Common myeloid progenitor, CD34-positive (primary cell): Measurements from ENCODE around the gene CRB3.

Experiments
- CTCF ChIA-PET: fragments of 350-600 bp; sonication (Branson Sonifier 250); formaldehyde crosslinking; loops from one replicate; lab custom pipeline; 2021; ENCODE audit warnings: antibody characterized with exemption; lab: Charles Lee
- POLR2A ChIA-PET: fragments of 350-600 bp; sonication (Branson Sonifier 250); formaldehyde crosslinking; loops from one replicate; lab custom pipeline; 2021; ENCODE audit warnings: antibody characterized with exemption; lab: Charles Lee
- DNase-seq, 3 donors: peaks; one replicate each; pipeline versions ENCODE4 v3.0.0 to v3.0.0-alpha.2; 2013
- H3K27ac ChIP-seq, 2 experiments: 1 replicate in 1 of 2; 2 replicates in 1 of 2; pipeline ENCODE4 v1.7.0; 2013; ENCODE audit warnings: inconsistent platforms in 2 of 2, low read length in 2 of 2, mild to moderate bottlenecking in 2 of 2, low read depth in 1 of 2, moderate library complexity in 1 of 2; ENCODE audit not compliant: severe bottlenecking in 2 of 2, insufficient read depth in 1 of 2, poor library complexity in 1 of 2
- H3K27me3 ChIP-seq, 5 experiments: replicated peaks in 2 of 5; 1 replicate in 3 of 5; 2 replicates in 2 of 5; pipeline versions ENCODE4 v1.6.1 to v1.7.0; 2013; ENCODE audit warnings: low read length in 4 of 5, mild to moderate bottlenecking in 2 of 5, moderate library complexity in 2 of 5, inconsistent platforms in 1 of 5; ENCODE audit not compliant: insufficient read depth in 5 of 5, control insufficient read depth in 4 of 5
- H3K36me3 ChIP-seq, 4 experiments: 1 replicate in 2 of 4; 2 replicates in 2 of 4; pipeline versions ENCODE4 v1.6.1 to v1.7.0; 2013; ENCODE audit warnings: low read length in 3 of 4, control low read depth in 1 of 4, mild to moderate bottlenecking in 1 of 4; ENCODE audit not compliant: control insufficient read depth in 4 of 4, insufficient read depth in 4 of 4
- H3K4me1 ChIP-seq, 4 experiments: 1 replicate in 3 of 4; 2 replicates in 1 of 4; pipeline versions ENCODE4 v1.6.1 to v1.7.1; 2013; ENCODE audit warnings: low read length in 3 of 4, mild to moderate bottlenecking in 3 of 4, control low read depth in 1 of 4, inconsistent platforms in 1 of 4, moderate library complexity in 1 of 4; ENCODE audit not compliant: control insufficient read depth in 4 of 4, insufficient read depth in 4 of 4; ENCODE audit errors: control extremely low read depth in 1 of 4
- H3K4me3 ChIP-seq, 7 experiments: 1 replicate in 4 of 7; 2 replicates in 3 of 7; pipeline versions ENCODE4 v1.5.1 to v1.7.0; 2013; ENCODE audit warnings: mild to moderate bottlenecking in 7 of 7, low read length in 6 of 7, moderate library complexity in 6 of 7, inconsistent platforms in 2 of 7, low read depth in 2 of 7, control low read depth in 1 of 7; ENCODE audit not compliant: insufficient read depth in 4 of 7, control insufficient read depth in 1 of 7; ENCODE audit errors: extremely low read depth in 1 of 7
- H3K9me3 ChIP-seq, 5 experiments: 1 replicate in 4 of 5; 2 replicates in 1 of 5; pipeline versions ENCODE4 v1.6.1 to v1.7.1; 2013; ENCODE audit warnings: low read length in 4 of 5, mild to moderate bottlenecking in 2 of 5, inconsistent platforms in 1 of 5, low read depth in 1 of 5, moderate library complexity in 1 of 5; ENCODE audit not compliant: control insufficient read depth in 4 of 5, insufficient read depth in 2 of 5; ENCODE audit errors: control extremely low read depth in 1 of 5
- WGBS: methylation state at CpG from one replicate; pipeline ENCODE4 v1.1.5; 2013; ENCODE audit not compliant: insufficient coverage; 5-methylcytosine and 5-hydroxymethylcytosine counted together

The CRB3 gene

DNA sequence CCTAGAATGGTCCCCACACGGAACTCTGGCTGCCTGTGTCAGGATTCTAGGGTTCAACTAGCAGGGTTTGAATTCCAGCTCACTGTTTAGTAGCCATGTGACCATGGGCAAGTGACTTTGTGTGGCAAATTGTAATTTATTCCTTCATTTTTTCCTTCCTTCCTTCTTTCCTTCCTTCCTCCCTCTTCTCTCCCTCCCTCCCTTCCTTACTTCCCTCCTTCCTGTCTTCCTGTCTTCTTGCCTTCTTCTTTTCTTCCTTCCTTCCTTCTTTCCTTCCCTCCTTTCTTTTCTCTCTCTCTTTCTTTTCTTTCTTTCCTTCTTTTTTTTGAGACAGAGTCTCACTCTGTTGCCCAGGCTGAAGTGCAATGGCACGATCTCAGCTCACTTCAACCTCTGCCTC lies 26.1 kb downstream of the CRB3 start:
- Histone ChIP-seq H3K4me1 (no peaks in the 10 kb centered on the region), H3K27me3 (no peaks in the 10 kb centered on the region), H3K4me3 (no peak overlapping the region), H3K9me3 (peaks cover 0 to 9% (median 3%) of the 10 kb centered on the region in 5 experiments), H3K27ac (no peak overlapping the region), H3K36me3 (peaks cover 0 to 3% (median 0%) of the 10 kb centered on the region in 4 experiments)
- CTCF ChIA-PET, result interaction anchor here (1.2 kb wide), 1 partner anchor 8 kb away, joined by 3 read pairs; no protein-coding TSS in a partner anchor
- WGBS, result 83% methylated on average over 2 of the region's 2 CpGs
- POLR2A ChIA-PET, result no interaction called here
- DNase-seq, result no peak

DNA sequence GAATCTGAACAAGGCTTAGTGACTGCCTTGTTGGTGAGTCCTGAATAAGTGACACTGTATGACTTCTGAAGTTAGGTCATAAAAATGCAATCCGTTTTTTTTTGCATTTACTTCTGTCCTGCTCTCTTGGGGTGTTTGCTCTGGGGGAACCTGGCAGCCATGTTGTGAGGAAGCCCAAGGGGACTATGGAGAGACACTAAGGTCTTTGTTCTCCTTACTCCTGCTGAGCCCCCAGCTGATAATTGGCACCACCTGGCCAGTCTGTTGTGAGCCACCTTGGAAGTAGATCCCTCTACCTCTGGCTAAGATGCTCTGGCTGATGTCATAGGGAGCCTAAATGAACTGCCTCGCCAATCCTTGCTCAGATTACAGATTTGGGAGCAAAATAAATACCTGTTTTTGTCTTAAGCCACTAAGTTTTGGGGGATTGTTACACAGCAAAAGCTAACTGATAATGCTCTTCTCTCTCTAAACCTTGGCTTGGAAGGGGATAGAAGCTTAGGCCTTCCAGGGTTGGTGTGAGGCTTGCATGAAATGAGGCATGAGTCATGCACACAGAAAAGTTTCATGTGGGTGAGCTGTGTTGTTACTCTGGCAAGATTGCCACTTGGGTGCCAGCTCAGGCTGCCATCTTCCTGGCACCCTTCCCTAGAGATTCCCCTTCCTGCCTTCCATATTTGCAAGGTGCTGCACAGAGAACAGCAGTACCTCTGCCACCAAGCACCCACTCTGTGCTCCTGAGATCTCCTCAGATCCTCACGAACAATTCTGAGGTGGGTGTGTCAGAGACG lies 27.9 kb downstream of the CRB3 start:
- Histone ChIP-seq H3K27me3 (no peaks in the 10 kb centered on the region), H3K9me3 (peaks cover 0 to 9% (median 3%) of the 10 kb centered on the region in 5 experiments), H3K4me3 (no peak overlapping the region), H3K36me3 (peaks cover 0 to 8% (median 2%) of the 10 kb centered on the region in 4 experiments), H3K4me1 (no peaks in the 10 kb centered on the region), H3K27ac (no peak overlapping the region)
- ChIA-PET POLR2A (no interaction called here), CTCF (interaction anchor here (0.6 to 1.0 kb wide), 2 partner anchors 9 to 10 kb away, joined by 3 to 4 read pairs; partner anchors contain the start of gene DENND1C)
- 97% methylated on average over 3 of the region's 4 CpGs for WGBS
- no peak for DNase-seq

GRCh38 chr19:6494438-6495036 lies 30.5 kb downstream of the CRB3 start:
- CTCF ChIA-PET, result interaction anchor here (0.8 kb wide), 1 partner anchor 13 kb away, joined by 3 read pairs; the partner anchor contains the start of gene DENND1C
- WGBS, result 97% methylated on average over 7 of the region's 8 CpGs
- Histone ChIP-seq H3K36me3 (peaks cover 0 to 8% (median 2%) of the 10 kb centered on the region in 4 experiments), H3K4me1 (no peaks in the 10 kb centered on the region), H3K27ac (no peak overlapping the region), H3K27me3 (no peaks in the 10 kb centered on the region), H3K4me3 (no peak overlapping the region), H3K9me3 (peaks cover 0 to 9% (median 3%) of the 10 kb centered on the region in 5 experiments)
- DNase-seq, result no peak
- POLR2A ChIA-PET, result no interaction called here

DNA sequence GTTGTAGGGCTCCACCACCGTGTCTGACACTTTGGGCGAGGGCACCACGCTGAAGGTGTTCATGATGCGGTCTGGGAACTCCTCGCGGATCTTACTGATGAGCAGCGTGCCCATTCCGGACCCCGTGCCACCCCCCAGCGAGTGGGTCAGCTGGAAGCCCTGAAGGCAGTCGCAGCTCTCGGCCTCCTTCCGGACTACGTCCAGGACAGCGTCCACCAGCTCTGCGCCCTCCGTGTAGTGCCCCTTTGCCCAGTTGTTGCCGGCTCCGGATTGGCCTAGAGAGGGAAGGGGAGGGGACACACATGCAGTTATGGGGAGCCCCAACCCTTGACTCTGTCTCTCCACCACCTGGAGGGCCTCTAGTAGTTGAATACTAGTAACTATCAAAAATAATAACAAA lies 31.9 kb downstream of the CRB3 start:
- POLR2A ChIA-PET, result no interaction called here
- Histone ChIP-seq H3K9me3 (peaks cover 0 to 9% (median 3%) of the 10 kb centered on the region in 5 experiments), H3K4me3 (no peak overlapping the region), H3K27ac (no peak overlapping the region), H3K36me3 (peaks cover 0 to 8% (median 2%) of the 10 kb centered on the region in 4 experiments), H3K4me1 (peaks cover 0 to under 1% (median under 1%) of the 10 kb centered on the region in 4 experiments), H3K27me3 (no peaks in the 10 kb centered on the region)
- CTCF ChIA-PET, result interaction anchor here (0.7 kb wide), 1 partner anchor 14 kb away, joined by 3 read pairs; the partner anchor contains the start of gene DENND1C
- no peak for DNase-seq
- 99% methylated on average over 16 of the region's 19 CpGs for WGBS

DNA sequence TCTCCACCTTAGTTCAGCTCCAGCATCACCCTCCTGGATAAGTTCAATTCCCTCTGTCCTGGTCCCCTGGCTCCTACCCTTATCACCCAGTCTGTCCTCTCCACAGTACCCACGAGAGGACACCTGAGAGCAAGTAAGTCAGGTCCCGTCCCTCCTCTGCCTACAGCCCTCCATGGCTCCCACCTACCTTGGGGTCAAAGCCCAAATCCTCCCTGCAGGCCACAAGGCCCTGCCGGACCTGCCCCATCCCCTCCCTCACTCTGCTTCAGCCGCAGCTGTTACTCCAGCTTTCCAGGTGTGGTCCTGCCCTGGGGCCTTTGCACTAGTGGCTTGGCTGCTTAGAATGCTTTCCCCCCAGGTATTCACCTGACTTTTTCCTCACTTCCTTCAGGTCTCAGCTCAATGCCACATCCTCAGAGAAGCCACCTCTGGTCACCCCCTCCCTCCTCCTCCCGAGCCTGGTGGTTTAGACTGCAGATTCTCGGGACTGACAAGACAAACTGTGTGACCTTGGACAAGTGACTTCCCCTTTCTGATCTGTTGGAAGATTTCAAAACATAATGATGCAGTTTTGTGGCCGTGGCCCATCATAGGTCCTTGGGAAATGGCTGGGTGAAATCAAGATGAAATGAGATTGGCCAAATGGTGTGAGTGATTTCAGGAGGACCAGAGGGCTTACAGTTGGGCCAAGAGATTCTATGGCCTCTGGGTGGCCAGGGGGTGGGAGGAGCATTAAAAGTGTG lies 34.4 kb downstream of the CRB3 start:
- Histone ChIP-seq H3K9me3 (no peaks in the 10 kb centered on the region), H3K27me3 (peaks cover 0 to 3% (median 0%) of the 10 kb centered on the region in 5 experiments), H3K4me3 (no peak overlapping the region), H3K36me3 (peaks cover 0 to 8% (median 2%) of the 10 kb centered on the region in 4 experiments), H3K27ac (no peak overlapping the region), H3K4me1 (peaks cover 0 to 20% (median 16%) of the 10 kb centered on the region in 4 experiments)
- POLR2A ChIA-PET, result no interaction called here
- CTCF ChIA-PET, result interaction anchor here (1.2 to 1.8 kb wide), 2 partner anchors 9 to 17 kb away, joined by 3 to 5 read pairs; partner anchors contain the start of gene DENND1C
- DNase-seq, result no peak
- 89% methylated on average over 7 of the region's 7 CpGs for WGBS

DNA sequence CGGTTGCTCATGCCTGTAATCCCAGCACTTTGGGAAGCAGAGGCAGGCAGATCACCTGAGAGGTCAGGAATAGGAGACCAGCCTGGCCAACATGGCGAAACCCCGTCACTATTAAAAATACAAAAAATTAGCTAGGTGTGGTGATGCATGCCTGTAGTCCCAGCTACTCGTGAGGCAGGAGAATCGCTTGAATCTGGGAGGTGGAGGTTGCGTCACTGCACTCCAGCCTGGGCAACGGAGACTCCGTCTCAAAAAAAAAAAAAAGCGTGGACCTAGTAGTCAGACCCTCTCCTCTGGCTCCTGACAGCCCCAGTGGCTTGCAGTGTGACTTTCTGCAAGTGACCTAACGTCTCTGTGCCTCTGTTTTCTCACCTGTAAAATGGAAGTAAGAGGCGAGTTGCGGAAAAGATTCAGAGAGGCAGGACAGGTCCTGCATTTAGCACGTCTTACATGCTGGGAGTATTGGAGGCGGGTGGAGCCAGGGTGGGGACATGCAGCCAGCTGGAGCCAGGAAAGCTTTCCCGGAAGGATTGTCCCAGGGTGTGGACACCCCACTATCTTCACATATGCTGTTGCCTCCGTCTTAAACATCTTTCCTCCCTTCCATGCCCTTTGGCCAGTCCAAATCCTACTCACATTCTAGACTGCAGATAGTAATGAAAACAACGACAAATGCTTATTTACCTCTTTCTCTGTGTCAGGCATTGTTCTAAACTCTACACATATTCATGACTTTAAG lies 35.1 kb downstream of the CRB3 start:
- Histone ChIP-seq H3K36me3 (peaks cover 0 to 8% (median 2%) of the 10 kb centered on the region in 4 experiments), H3K27me3 (peaks cover 0 to 4% (median 0%) of the 10 kb centered on the region in 5 experiments), H3K9me3 (no peaks in the 10 kb centered on the region), H3K4me1 (peaks cover 0 to 22% (median 16%) of the 10 kb centered on the region in 4 experiments), H3K27ac (no peak overlapping the region), H3K4me3 (no peak overlapping the region)
- ChIA-PET POLR2A (no interaction called here), CTCF (no interaction called here)
- WGBS, result 96% methylated on average over 13 of the region's 17 CpGs
- no peak for DNase-seq
